Natural killer cell (primary cell): Measurements from ENCODE around the gene LILRA6. TPM values are rescaled to one million over a fixed set of nuclear protein-coding genes. Genes with fewer than 3 reads are reported as not detected.
"Not testable (repeated sequence)": the region's sequence is repeated elsewhere in the genome, so short reads cannot be mapped to it uniquely, and the experiment has no call there.

Experiments
- ATAC-seq, 3 donors: fragments of 150-1000 bp in 2 of 3; fragments of 200-7000 bp in 1 of 3; cut with Tn5 transposase; 1 replicate in 1 of 3; 2 replicates in 2 of 3; pipeline ENCODE4 v1.10.0; 2021; ENCODE audit warnings: mild to moderate bottlenecking in 2 of 3, moderate library complexity in 2 of 3
- DNase-seq, 2 donors: peaks; one replicate each; pipeline versions ENCODE4 v3.0.0 to v3.0.0-alpha.2; 2013 to 2021; ENCODE audit warnings: mixed read lengths in 1 of 2
- H3K27ac ChIP-seq: one replicate; pipeline ENCODE4 v1.5.1; 2013; ENCODE audit warnings: mild to moderate bottlenecking, low read length
- H3K27me3 ChIP-seq: one replicate; pipeline ENCODE4 v1.6.1; 2013; ENCODE audit warnings: low read length; ENCODE audit not compliant: control insufficient read depth, insufficient read depth
- H3K36me3 ChIP-seq: one replicate; pipeline ENCODE4 v1.6.1; 2013; ENCODE audit warnings: low read length; ENCODE audit not compliant: control insufficient read depth, insufficient read depth
- H3K4me1 ChIP-seq: one replicate; pipeline ENCODE4 v1.6.1; 2013; ENCODE audit warnings: low read length; ENCODE audit not compliant: control insufficient read depth, insufficient read depth
- H3K4me3 ChIP-seq: one replicate; pipeline ENCODE4 v1.5.1; 2013; ENCODE audit warnings: low read length
- H3K9me3 ChIP-seq: one replicate; pipeline ENCODE4 v1.6.1; 2013; ENCODE audit warnings: low read length; ENCODE audit not compliant: control insufficient read depth, insufficient read depth
- H3K27ac Mint-ChIP-seq, 2 donors: one replicate each; pipeline ENCODE4 v1.8.0; 2022; ENCODE audit warnings: mild to moderate bottlenecking in 2 of 2, mixed read lengths in 2 of 2, moderate library complexity in 1 of 2
- H3K27me3 Mint-ChIP-seq, 2 donors: one replicate each; pipeline ENCODE4 v1.8.0; 2022; ENCODE audit warnings: low read depth in 2 of 2, mixed read lengths in 2 of 2
- H3K36me3 Mint-ChIP-seq: one replicate; pipeline ENCODE4 v1.8.0; 2022; ENCODE audit warnings: mixed read lengths
- H3K4me1 Mint-ChIP-seq, 2 donors: one replicate each; pipeline ENCODE4 v1.8.0; 2022; ENCODE audit warnings: mixed read lengths in 2 of 2
- H3K4me3 Mint-ChIP-seq: one replicate; pipeline ENCODE4 v1.8.0; 2022; ENCODE audit warnings: mild to moderate bottlenecking, moderate library complexity, mixed read lengths
- H3K9me3 Mint-ChIP-seq, 2 donors: one replicate each; pipeline ENCODE4 v1.8.0; 2022; ENCODE audit warnings: mixed read lengths in 2 of 2
- CTCF ChIP-seq: fragments of 200-600 bp; IDR thresholded peaks from one replicate; pipeline ENCODE4 v1.8.0; 2022; ENCODE audit warnings: antibody characterized with exemption
- WGBS: methylation state at CpG from one replicate; pipeline ENCODE4 v1.1.7; 2013; ENCODE audit warnings: missing lambda C conversion rate; ENCODE audit not compliant: insufficient coverage; 5-methylcytosine and 5-hydroxymethylcytosine counted together
- intact Hi-C: fragments of 100-400 bp; cut with micrococcal nuclease; formaldehyde crosslinking; loops from one replicate; pipeline ENCODE4 v1.14.2; 2022
- total RNA-seq, 4 donors: library from RNA; stranded (reverse); fragments of 120-200 nt in 1 of 4; gene quantifications; one replicate each; pipeline versions ENCODE4 v1.2.3 to v1.2.4, GENCODE V29; 2013 to 2022

Gene LILRA6
- total RNA-seq, 3 donors from 2014 or later (not counting 1 experiment from before 2014, with no cell fraction given) = 2.1 to 2.6 (median 2.1) TPM

GRCh38 chr19:54279406-54279962 is 36.9 kb upstream of the LILRA6 start:
- Mint-ChIP-seq H3K27me3 (peaks cover 7 to 18% of the 10 kb centered on the region in 2 donors), H3K9me3 (no peaks in the 10 kb centered on the region), H3K27ac (no peak overlapping the region), H3K4me3 (no peak overlapping the region), H3K36me3 (no peaks in the 10 kb centered on the region), H3K4me1 (peaks cover 0 to 11% of the 10 kb centered on the region in 2 donors)
- ATAC-seq = no peak
- Histone ChIP-seq H3K27me3 (no peaks in the 10 kb centered on the region), H3K9me3 (no peaks in the 10 kb centered on the region), H3K36me3 (no peaks in the 10 kb centered on the region), H3K4me3 (no peak overlapping the region), H3K4me1 (peaks cover 29% of the 10 kb centered on the region), H3K27ac (no peak overlapping the region)
- TF ChIP-seq CTCF = no peak
- no peak for DNase-seq
- intact Hi-C loops = no loop called here
- WGBS = 93% methylated on average over 16 of the region's 18 CpGs

- DNase-seq, ATAC-seq, H3K27ac Mint-ChIP-seq, H3K4me3 ChIP-seq, H3K36me3 ChIP-seq, H3K4me3 Mint-ChIP-seq, H3K36me3 Mint-ChIP-seq, H3K9me3 ChIP-seq, H3K27me3 ChIP-seq, H3K27ac ChIP-seq, H3K9me3 Mint-ChIP-seq, intact Hi-C loops: not testable (repeated sequence)
- peaks cover 25% of the 10 kb centered on the region for H3K4me1 ChIP-seq
- H3K4me1 Mint-ChIP-seq = peaks cover 0 to 15% of the 10 kb centered on the region in 2 donors
- H3K27me3 Mint-ChIP-seq = peaks cover 7 to 22% of the 10 kb centered on the region in 2 donors
- 88% methylated on average over 15 of the region's 15 CpGs for WGBS
Observed at GRCh38 chr19:54278571-54279195, 36.1 kb upstream of the LILRA6 start.

- ATAC-seq, H3K4me3 Mint-ChIP-seq, DNase-seq, H3K4me3 ChIP-seq, H3K9me3 Mint-ChIP-seq, H3K27ac ChIP-seq, intact Hi-C loops, H3K36me3 Mint-ChIP-seq, H3K27me3 ChIP-seq, H3K36me3 ChIP-seq, H3K27ac Mint-ChIP-seq, H3K9me3 ChIP-seq: not testable (repeated sequence)
- peaks cover 23% of the 10 kb centered on the region for H3K4me1 ChIP-seq
- 89% methylated on average over 13 of the region's 13 CpGs for WGBS
- H3K27me3 Mint-ChIP-seq = peaks cover 7 to 22% of the 10 kb centered on the region in 2 donors
- H3K4me1 Mint-ChIP-seq = peaks cover 0 to 12% of the 10 kb centered on the region in 2 donors
Observed at GRCh38 chr19:54278056-54278455, 35.5 kb upstream of the LILRA6 start.

GRCh38 chr19:54277111-54277615 is 34.6 kb upstream of the LILRA6 start:
- H3K4me3 ChIP-seq, ATAC-seq, H3K4me3 Mint-ChIP-seq, H3K36me3 ChIP-seq, intact Hi-C loops, H3K27ac ChIP-seq, H3K9me3 ChIP-seq, H3K36me3 Mint-ChIP-seq, DNase-seq, H3K27ac Mint-ChIP-seq, H3K9me3 Mint-ChIP-seq, H3K4me1 Mint-ChIP-seq, H3K27me3 ChIP-seq: not testable (repeated sequence)
- peaks cover 11 to 21% of the 10 kb centered on the region in 2 donors for H3K27me3 Mint-ChIP-seq
- 92% methylated on average over 11 of the region's 15 CpGs for WGBS
- peaks cover 14% of the 10 kb centered on the region for H3K4me1 ChIP-seq

GRCh38 chr19:54275951-54276350 is 33.4 kb upstream of the LILRA6 start:
- no peak for TF ChIP-seq CTCF
- Mint-ChIP-seq H3K4me3 (no peak overlapping the region), H3K27ac (no peak overlapping the region), H3K36me3 (no peaks in the 10 kb centered on the region), H3K4me1 (peaks cover 0 to 4% of the 10 kb centered on the region in 2 donors), H3K9me3 (no peaks in the 10 kb centered on the region), H3K27me3 (peaks cover 8 to 16% of the 10 kb centered on the region in 2 donors)
- no peaks in the 10 kb centered on the region for H3K9me3 ChIP-seq
- DNase-seq (no peak), ATAC-seq (no peak)
- no peaks in the 10 kb centered on the region for H3K36me3 ChIP-seq
- no peak overlapping the region for H3K27ac ChIP-seq
- peaks cover 5% of the 10 kb centered on the region for H3K4me1 ChIP-seq
- H3K27me3 ChIP-seq = no peaks in the 10 kb centered on the region
- no peak overlapping the region for H3K4me3 ChIP-seq
- intact Hi-C loops = no loop called here
- 92% methylated on average over 6 of the region's 9 CpGs for WGBS

- peaks cover 8 to 15% of the 10 kb centered on the region in 2 donors for H3K27me3 Mint-ChIP-seq
- intact Hi-C loops, H3K9me3 Mint-ChIP-seq, H3K4me1 ChIP-seq, H3K36me3 Mint-ChIP-seq, H3K4me1 Mint-ChIP-seq, H3K4me3 Mint-ChIP-seq, H3K4me3 ChIP-seq, H3K36me3 ChIP-seq, H3K27ac ChIP-seq, H3K9me3 ChIP-seq, DNase-seq, ATAC-seq, H3K27ac Mint-ChIP-seq, H3K27me3 ChIP-seq: not testable (repeated sequence)
- WGBS = 89% methylated on average over 8 of the region's 9 CpGs
Observed at GRCh38 chr19:54274516-54274915, 31.9 kb upstream of the LILRA6 start.
